H1 (cell line): ENCODE results near the gene EZH1. TPM values are rescaled to one million over a fixed set of nuclear protein-coding genes. Genes with fewer than 3 reads are reported as not detected.

ENCODE experiments used
- BACH1 ChIP-seq: IDR thresholded peaks from 2 replicates; pipeline ENCODE4 v1.6.1; 2012; ENCODE audit warnings: low read length, improper control_type of control experiment
- KDM5A ChIP-seq: fragments of 200-600 bp; IDR thresholded peaks from 2 replicates; pipeline ENCODE4 v1.7.1; 2012; ENCODE audit warnings: mild to moderate bottlenecking, low read length, inconsistent platforms, mixed read lengths
- POLR2A ChIP-seq, 2 experiments: IDR thresholded peaks; 1 replicate in 1 of 2; 2 replicates in 1 of 2; pipeline ENCODE4 v1.6.1; 2011; ENCODE audit warnings: low read depth in 2 of 2, low read length in 2 of 2, mild to moderate bottlenecking in 2 of 2; ENCODE audit errors: control extremely low read depth in 1 of 2
- POLR2AphosphoS5 ChIP-seq: IDR thresholded peaks from 2 replicates; pipeline ENCODE4 v1.6.1; 2011; ENCODE audit warnings: low read depth, low read length
- RBBP5 ChIP-seq: IDR thresholded peaks from 2 replicates; pipeline ENCODE4 v1.7.1; 2012; ENCODE audit warnings: low read depth, mild to moderate bottlenecking, inconsistent platforms, low read length, moderate library complexity, borderline replicate concordance
- TAF7 ChIP-seq: optimal IDR thresholded peaks from 2 replicates; pipeline ENCODE3; 2011; ENCODE audit warnings: low read depth, mild to moderate bottlenecking, inconsistent platforms, low read length, moderate library complexity, borderline replicate concordance
- polyA plus RNA-seq, 7 experiments: library from polyadenylated mRNA; depleted of rRNA in 3 of 7; stranded (reverse) in 5 of 7; unstranded in 2 of 7; fragments of >200 nt in 5 of 7; fragments of 200-250 nt in 2 of 7; gene quantifications; 1 replicate in 5 of 7; 2 replicates in 1 of 7; 4 replicates in 1 of 7; pipeline versions ENCODE4 v1.2.1 to v1.2.3, GENCODE V29; 2011 to 2013; ENCODE audit warnings: missing spikeins in 2 of 7, mixed read lengths in 2 of 7
- total RNA-seq: library from RNA; stranded (reverse); fragmentation: NEBNext Ultra II Directional; extraction: Animal tissue kit (Norgen Biotek cat#: 25700); gene quantifications from 2 replicates; pipeline ENCODE4 v1.2.1, GENCODE V29; 2021
- TF ChIP-seq, protein P1 (sequence below): fragments of 300-600 bp; sonication (generic); IDR thresholded peaks from 2 replicates; pipeline ENCODE4 v1.7.1; 2012; ENCODE audit warnings: low read length, moderate library complexity, mild to moderate bottlenecking, inconsistent platforms; ENCODE audit not compliant: insufficient replicate concordance
- TF ChIP-seq, protein P2 (sequence below): IDR thresholded peaks from 2 replicates; pipeline ENCODE4 v1.6.1; 2012; ENCODE audit warnings: low read length, inconsistent platforms

Gene EZH1
- total and polyA plus RNA-seq, 2 of the 8 experiments (the other 6 are each of a cell fraction or from before 2014, with no cell fraction given), result 17.4 to 20.8 TPM

- TF ChIP-seq, protein P1, sequence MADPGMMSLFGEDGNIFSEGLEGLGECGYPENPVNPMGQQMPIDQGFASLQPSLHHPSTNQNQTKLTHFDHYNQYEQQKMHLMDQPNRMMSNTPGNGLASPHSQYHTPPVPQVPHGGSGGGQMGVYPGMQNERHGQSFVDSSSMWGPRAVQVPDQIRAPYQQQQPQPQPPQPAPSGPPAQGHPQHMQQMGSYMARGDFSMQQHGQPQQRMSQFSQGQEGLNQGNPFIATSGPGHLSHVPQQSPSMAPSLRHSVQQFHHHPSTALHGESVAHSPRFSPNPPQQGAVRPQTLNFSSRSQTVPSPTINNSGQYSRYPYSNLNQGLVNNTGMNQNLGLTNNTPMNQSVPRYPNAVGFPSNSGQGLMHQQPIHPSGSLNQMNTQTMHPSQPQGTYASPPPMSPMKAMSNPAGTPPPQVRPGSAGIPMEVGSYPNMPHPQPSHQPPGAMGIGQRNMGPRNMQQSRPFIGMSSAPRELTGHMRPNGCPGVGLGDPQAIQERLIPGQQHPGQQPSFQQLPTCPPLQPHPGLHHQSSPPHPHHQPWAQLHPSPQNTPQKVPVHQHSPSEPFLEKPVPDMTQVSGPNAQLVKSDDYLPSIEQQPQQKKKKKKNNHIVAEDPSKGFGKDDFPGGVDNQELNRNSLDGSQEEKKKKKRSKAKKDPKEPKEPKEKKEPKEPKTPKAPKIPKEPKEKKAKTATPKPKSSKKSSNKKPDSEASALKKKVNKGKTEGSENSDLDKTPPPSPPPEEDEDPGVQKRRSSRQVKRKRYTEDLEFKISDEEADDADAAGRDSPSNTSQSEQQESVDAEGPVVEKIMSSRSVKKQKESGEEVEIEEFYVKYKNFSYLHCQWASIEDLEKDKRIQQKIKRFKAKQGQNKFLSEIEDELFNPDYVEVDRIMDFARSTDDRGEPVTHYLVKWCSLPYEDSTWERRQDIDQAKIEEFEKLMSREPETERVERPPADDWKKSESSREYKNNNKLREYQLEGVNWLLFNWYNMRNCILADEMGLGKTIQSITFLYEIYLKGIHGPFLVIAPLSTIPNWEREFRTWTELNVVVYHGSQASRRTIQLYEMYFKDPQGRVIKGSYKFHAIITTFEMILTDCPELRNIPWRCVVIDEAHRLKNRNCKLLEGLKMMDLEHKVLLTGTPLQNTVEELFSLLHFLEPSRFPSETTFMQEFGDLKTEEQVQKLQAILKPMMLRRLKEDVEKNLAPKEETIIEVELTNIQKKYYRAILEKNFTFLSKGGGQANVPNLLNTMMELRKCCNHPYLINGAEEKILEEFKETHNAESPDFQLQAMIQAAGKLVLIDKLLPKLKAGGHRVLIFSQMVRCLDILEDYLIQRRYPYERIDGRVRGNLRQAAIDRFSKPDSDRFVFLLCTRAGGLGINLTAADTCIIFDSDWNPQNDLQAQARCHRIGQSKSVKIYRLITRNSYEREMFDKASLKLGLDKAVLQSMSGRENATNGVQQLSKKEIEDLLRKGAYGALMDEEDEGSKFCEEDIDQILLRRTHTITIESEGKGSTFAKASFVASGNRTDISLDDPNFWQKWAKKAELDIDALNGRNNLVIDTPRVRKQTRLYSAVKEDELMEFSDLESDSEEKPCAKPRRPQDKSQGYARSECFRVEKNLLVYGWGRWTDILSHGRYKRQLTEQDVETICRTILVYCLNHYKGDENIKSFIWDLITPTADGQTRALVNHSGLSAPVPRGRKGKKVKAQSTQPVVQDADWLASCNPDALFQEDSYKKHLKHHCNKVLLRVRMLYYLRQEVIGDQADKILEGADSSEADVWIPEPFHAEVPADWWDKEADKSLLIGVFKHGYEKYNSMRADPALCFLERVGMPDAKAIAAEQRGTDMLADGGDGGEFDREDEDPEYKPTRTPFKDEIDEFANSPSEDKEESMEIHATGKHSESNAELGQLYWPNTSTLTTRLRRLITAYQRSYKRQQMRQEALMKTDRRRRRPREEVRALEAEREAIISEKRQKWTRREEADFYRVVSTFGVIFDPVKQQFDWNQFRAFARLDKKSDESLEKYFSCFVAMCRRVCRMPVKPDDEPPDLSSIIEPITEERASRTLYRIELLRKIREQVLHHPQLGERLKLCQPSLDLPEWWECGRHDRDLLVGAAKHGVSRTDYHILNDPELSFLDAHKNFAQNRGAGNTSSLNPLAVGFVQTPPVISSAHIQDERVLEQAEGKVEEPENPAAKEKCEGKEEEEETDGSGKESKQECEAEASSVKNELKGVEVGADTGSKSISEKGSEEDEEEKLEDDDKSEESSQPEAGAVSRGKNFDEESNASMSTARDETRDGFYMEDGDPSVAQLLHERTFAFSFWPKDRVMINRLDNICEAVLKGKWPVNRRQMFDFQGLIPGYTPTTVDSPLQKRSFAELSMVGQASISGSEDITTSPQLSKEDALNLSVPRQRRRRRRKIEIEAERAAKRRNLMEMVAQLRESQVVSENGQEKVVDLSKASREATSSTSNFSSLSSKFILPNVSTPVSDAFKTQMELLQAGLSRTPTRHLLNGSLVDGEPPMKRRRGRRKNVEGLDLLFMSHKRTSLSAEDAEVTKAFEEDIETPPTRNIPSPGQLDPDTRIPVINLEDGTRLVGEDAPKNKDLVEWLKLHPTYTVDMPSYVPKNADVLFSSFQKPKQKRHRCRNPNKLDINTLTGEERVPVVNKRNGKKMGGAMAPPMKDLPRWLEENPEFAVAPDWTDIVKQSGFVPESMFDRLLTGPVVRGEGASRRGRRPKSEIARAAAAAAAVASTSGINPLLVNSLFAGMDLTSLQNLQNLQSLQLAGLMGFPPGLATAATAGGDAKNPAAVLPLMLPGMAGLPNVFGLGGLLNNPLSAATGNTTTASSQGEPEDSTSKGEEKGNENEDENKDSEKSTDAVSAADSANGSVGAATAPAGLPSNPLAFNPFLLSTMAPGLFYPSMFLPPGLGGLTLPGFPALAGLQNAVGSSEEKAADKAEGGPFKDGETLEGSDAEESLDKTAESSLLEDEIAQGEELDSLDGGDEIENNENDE, result no peak
- TF ChIP-seq POLR2A (IDR thresholded peaks at IDR 0.05; ENCODE audit: control extremely low read depth in 1 of 2, low read depth in 2 of 2, low read length in 2 of 2) (no peak), TAF7 (no peak), RBBP5 (no peak), POLR2AphosphoS5 (no peak), BACH1 (no peak), KDM5A (no peak)
- TF ChIP-seq, protein P2, sequence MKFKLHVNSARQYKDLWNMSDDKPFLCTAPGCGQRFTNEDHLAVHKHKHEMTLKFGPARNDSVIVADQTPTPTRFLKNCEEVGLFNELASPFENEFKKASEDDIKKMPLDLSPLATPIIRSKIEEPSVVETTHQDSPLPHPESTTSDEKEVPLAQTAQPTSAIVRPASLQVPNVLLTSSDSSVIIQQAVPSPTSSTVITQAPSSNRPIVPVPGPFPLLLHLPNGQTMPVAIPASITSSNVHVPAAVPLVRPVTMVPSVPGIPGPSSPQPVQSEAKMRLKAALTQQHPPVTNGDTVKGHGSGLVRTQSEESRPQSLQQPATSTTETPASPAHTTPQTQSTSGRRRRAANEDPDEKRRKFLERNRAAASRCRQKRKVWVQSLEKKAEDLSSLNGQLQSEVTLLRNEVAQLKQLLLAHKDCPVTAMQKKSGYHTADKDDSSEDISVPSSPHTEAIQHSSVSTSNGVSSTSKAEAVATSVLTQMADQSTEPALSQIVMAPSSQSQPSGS, result no peak
These were observed 37.6 kb upstream of the EZH1 start (continued) for GRCh38 chr17:42782166-42783061.
